Activated T-cell treated with anti-CD3 and anti-CD28 coated beads for 24 hours (primary cell): ENCODE measurements around the gene CELSR3.
A peak's percentile ranks its signal among the peaks of the same experiment; 100 is the strongest.

Experiments used
- DNase-seq: peaks from one replicate; pipeline ENCODE4 v3.0.0-alpha.2; 2020; ENCODE audit warnings: low read depth

CELSR3 gene

GRCh38 chr3:48661501-48662144 is 1.1 kb downstream of the CELSR3 start:
- DNase-seq: peak; percentile 63

DNA sequence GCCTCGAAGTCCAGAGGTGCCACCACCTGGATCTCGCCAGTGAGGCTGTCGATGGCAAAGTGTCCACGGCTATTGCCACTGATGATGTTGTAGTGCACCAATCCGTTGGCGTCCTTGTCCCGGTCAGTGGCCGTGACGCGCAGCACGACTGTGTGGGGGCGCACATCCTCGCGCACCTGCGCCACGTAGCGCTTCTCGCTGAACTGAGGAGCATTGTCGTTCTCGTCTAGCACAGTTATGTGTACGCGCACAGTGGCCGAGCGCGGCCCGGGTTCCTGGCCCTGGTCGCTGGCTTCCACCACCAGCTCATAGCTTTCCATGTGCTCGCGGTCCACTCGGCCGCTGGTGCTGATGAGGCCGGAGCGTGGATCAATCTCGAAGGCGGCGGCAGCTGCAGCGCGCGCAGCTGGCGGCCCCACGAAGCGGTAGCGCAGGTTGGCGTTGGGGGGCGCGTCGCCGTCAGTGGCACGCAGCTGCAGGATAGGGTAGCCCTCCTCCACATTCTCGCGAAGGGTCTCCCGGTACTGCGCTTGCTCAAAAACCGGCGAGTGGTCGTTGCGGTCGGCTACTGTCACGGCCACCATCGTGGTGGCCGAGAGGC is 1.8 kb downstream of the CELSR3 start:
- no peak for DNase-seq

DNA sequence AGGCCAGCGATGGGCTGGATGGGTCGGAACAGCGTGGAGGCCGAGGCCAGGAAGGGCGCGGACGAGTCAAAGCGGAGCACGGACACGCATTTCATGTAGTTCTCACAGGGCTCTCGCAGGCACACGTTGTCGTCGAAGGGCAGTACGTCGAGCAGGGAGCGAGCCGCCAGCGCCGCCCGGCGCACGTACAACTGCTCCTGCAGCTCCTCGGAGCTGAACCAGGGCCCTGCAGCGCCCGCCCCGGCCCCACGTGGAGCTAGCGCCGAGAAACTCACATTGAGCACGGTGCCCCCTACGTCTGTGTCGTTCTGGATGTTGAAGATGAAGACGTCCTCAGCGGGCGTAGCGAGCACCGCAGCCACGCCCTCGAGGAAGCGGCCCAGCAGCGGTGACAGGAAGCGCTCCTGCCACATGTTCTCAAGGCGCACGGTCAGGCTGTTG is 5.8 kb downstream of the CELSR3 start:
- no peak for DNase-seq

DNA sequence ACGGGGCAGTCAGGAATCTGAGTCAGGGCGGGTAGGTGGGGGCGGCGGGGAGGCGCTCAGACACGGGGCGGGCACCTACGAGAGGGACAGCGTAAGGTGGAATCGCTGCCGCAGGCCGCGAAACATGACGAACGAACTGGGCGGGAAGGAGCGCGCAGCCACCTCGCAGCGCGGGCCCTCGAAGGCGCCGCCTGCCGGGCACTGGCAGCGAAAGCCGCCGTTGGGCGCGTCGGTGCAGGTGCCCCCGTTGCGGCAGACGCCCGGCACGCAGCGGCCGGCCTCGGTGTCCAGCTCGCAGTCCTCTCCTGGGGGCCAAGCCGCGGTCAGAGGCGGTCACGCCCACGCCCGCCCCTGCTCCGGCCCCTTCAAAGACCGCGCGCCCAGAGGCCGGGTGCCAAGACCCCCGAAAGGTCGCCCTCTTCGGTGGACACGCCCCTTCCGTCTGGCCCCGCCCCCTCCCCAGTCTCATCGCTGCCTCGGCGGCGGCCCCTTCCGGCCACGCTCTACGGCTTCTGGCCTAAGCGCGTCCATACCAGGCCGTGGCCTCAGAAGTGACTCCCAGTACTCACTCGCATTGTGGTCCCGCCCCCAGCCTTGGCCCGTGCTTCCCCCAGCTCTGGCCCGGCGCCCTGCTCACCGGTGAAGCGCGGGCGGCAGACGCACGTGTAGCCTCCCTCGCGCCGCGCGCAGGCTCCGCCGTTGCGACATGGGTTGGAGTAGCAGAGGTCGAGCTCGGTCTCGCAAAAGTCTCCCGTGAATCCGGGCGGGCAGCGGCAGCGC is 6.4 kb downstream of the CELSR3 start:
- DNase-seq: peak; percentile 77

- DNase-seq: no peak
These were observed 7.1 kb downstream of the CELSR3 start for GRCh38 chr3:48655606-48656005.

- no peak for DNase-seq
These were observed 7.6 kb downstream of the CELSR3 start for GRCh38 chr3:48655063-48655462.

GRCh38 chr3:48652923-48653715 is 9.6 kb downstream of the CELSR3 start:
- DNase-seq: no peak

DNA sequence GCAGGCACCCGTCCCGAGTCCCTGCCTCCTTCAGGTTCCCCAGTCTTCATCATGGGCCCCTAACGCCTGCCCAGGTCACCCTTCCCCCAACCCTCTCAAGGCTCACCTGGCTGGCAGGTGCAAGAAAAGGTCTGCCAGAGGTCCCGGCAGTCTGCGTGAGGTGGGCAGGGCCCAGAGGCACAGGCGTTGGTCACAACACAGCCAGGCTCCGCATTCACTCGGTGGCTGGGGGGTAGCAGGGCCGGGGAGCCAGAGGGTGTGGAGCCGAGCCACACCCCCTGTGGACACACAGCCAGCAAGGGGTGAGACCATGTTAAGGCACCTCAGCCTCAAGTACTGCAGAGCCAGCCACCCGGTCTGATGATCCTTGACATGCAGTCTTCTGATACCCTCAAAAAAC is 10.9 kb downstream of the CELSR3 start:
- DNase-seq: no peak

- no peak for DNase-seq
These were observed 12.0 kb downstream of the CELSR3 start for GRCh38 chr3:48650723-48651122.

- DNase-seq: no peak
These were observed 14.4 kb downstream of the CELSR3 start for GRCh38 chr3:48648188-48648850.

- no peak for DNase-seq
These were observed 15.0 kb downstream of the CELSR3 start for GRCh38 chr3:48647714-48648113.

- DNase-seq: no peak
These were observed 17.6 kb downstream of the CELSR3 start for GRCh38 chr3:48644898-48645760.

- DNase-seq: no peak
These were observed 20.1 kb downstream of the CELSR3 start for GRCh38 chr3:48642605-48643004.

DNA sequence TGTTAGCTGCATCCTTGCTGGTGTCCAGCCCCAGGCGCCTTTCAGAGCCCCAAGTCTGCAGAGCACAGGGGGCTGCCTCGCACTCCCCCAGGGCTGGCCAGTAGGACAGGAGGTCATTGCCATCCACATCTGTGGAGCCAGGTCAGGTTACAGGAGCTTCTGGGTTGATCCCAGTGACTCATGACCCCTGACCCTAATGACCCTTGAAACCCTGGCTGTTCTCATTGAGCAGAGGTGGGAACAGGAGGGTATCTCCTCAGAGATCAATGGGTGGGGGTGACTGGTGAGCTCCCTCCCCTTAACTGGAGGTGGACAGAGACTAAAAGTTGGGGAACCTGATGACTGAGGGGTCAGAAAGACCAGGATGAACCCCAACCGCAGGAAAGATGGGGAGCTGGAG is 21.3 kb downstream of the CELSR3 start:
- no peak for DNase-seq

- DNase-seq: no peak
These were observed 22.6 kb downstream of the CELSR3 start for GRCh38 chr3:48639944-48640606.

DNA sequence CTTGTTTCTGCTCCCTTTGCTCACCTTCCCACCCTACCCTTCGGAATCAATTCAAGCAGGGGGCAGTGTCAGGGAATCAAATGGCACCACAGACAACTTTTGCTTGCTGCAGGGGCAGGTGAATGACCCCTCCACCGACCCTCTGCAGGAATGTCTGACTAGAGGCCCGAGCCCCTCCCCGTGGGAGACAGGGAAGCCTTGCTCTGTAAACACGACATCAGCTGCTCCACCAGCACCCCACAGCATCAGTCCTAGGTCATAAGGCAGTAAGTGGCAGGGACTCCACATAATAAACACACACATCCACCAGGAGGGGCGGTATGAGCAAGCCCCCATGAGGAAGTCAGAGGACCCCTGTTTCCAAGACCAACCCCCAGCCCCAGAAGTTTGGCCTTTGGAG is 25.4 kb downstream of the CELSR3 start:
- no peak for DNase-seq

DNA sequence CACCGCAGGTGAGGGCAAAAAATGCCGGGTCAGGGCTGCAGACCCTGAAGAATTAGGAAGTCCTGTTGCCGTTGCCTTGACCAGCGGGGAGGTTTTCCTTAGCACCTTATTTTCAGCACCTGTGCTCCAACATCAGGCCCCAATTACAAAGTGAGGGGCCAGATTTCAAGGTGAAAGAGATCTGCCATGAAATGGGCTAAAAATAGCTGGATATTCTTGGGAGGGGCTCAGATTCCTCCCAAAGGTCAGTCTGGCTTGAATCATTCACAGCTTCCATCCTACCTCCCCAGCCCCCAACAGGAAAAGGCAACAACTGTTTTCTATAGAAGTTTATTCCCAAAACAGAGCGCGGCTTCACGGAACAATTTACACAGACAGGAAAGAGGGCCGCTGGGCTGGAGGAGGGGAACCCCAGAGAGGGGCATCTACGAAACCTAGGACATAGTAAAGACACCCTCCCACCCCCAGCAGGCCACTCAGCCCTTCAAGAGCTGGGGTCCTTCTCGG is 26.5 kb downstream of the CELSR3 start:
- no peak for DNase-seq

GRCh38 chr3:48635222-48636021 is 27.3 kb downstream of the CELSR3 start, which contains the start of gene SLC26A6:
TSS of gene SLC26A6 (minus strand) at chr3:48635461. CDS start at chr3:48635393, 68 bp downstream.
- DNase-seq: peak; percentile 92

DNA sequence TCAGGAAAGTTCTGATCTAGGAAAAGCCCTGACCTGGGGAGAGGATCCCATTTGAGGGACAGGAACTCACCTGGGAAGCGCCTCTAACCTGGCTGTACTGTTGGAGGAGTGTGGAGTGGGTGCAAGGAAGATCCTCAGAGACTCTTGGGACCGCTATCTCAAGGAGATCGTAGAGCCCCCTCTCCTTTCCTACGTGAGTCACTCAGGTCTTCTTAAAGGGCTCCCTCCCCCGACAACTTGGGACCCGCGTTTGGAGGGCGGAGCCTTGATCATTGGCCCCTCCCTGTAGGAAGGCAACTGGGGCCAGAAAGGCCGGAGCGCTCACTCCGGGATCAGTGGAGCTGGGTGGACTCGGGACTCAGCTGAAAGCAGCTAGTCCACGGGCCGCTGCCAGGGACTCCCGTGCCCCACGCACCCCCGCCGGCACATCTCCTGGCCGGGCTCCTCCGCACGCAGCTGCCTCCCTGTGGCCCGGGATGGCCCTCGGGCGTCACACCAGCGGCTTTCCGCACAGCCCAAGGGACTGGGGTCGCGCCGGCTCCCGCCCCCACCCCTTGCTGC is 27.9 kb downstream of the CELSR3 start:
- peak; percentile 54 for DNase-seq
